ENCODE measurements around the gene PHKG1.
"Not testable (repeated sequence)": the region's sequence is repeated elsewhere in the genome, so short reads cannot be mapped to it uniquely, and the experiment has no call there.

The PHKG1 gene

DNA sequence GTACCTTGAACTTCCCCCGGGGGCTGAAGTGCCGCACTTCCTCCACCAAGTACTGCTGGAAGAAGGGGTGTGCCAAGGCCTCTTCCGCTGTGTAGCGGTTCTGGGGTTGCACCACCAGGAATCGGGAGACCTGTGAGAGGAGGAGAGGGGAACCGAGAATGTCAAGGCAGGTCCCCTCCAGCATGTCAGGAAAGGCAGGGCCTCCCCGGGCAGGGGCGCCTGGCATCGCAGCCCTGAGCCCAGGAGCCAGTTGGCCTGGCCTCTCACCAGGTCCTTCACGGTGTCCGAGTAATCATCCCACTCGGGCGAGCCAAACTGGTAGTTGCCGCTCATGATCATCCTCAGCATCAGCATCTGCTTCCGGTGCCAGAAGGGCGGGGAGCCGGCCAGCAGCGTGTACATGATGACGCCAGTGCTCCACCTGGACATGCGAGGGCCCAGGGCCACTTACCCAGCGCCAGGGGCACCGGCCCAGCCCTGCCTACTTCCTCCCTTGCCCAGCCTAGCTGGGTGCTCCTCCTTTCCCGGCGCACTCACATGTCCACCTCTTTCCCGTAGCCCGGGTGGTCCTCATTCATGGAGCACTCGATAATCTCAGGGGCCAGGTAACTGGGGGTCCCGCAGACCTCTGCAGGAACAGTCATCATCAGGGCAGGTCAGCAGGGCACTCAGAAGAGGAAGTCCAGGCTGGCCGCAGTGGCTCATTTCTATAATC, 11.0 kb downstream of the PHKG1 start:
- no peak for DNase-seq

DNA sequence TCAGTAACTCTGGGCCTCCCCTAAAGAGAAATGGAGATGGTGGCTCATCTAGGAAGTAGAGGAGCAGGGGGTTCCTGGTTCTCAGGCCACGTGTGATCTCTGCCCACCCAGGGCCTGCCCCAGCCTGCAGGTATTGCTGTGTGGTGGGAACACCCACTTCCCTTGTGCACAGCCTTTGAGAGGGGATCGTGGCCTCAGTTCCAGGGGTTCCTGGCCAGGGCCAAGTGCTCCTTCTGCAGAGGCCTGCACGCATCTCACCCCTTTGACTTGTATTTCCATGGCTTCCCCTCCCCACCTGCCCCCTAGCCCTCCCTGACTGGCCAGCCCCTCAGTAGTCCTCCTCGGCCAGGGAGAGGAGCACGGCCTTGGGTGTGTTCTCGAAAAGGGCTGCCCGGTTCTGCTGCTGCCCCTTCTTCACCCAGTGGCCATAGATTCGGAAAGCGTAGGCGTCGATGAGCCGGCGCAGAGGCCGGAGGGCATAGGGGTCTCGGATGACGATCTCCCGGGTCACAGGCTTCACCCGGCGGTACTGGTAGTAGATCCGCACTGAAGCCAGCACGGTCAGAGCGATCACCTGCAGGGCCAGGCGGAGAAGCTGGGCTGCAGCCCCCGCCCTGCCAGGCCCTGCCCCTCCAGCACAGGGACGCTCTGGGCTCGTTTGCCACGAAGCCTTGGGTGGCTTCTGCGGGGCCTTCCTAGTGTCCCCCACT, 11.9 kb downstream of the PHKG1 start:
- not testable (repeated sequence) for DNase-seq

DNA sequence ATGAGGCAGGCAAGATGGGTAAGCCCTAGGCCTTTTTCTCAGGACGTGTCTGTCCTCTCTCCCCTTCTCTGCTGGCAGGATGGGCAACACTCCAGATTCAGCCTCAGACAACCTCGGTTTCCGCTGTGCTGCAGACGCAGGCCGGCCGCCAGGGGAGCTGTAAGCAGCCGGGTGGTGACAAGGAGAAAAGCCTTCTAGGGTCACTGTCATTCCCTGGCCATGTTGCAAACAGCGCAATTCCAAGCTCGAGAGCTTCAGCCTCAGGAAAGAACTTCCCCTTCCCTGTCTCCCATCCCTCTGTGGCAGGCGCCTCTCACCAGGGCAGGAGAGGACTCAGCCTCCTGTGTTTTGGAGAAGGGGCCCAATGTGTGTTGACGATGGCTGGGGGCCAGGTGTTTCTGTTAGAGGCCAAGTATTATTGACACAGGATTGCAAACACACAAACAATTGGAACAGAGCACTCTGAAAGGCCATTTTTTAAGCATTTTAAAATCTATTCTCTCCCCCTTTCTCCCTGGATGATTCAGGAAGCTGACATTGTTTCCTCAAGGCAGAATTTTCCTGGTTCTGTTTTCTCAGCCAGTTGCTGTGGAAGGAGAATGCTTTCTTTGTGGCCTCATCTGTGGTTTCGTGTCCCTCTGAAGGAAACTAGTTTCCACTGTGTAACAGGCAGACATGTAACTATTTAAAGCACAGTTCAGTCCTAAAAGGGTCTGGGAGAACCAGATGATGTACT, 13.1 kb downstream of the PHKG1 start:
- peak; percentile 67 for DNase-seq

DNA sequence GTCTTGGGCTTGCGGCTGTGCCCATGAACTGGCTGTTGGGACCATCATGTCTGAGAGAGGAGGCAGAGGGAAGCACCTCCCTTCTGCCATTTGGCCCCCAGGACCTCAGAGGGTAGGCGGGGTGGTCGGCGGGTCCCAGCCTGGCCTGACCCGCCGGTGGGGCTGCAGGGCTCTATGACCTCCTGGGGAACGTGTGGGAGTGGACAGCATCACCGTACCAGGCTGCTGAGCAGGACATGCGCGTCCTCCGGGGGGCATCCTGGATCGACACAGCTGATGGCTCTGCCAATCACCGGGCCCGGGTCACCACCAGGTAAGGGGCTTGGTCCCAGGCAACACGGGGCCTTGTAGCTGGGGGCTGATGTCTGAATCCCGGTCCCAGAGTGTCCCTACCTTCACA, 14.6 kb downstream of the PHKG1 start:
- DNase-seq: no peak

DNA sequence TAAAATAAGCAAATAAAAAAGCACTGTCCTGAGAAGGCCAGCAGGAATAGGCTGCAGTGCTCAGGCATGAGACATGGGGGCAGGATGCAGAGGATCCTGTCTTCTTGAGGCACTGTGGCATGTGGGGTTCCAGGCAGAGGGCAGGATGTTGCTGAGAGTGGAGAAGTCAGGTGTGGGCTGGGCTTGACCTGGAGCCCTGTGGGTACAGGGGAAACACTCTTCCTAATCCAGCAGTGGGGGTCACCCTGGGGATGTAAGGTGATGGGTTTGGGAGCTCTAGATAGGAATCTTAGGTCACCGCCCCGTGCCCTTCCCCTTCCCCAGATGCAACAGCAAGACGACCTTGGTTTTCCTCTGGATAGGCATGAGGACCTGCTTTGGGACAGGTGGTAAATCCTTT, 15.1 kb downstream of the PHKG1 start:
- no peak for DNase-seq

DNA sequence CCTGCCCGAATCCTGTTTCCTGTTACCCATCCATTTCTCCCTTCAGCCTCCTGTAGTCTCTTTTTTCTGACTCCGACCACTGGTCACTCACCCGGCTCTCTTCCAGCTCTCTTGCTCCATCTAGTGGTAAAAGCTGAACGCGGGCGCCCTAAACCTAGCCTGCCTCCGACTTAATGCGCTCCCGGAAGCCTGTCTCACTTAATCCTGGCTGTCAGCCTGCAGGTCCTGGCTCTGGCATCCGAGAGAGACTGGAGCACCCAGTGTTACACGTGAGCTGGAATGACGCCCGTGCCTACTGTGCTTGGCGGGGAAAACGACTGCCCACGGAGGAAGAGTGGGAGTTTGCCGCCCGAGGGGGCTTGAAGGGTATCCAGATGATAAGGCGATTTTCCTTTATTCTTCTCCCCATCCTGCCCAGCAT, 18.4 kb downstream of the PHKG1 start:
- peak; percentile 52 for DNase-seq

DNA sequence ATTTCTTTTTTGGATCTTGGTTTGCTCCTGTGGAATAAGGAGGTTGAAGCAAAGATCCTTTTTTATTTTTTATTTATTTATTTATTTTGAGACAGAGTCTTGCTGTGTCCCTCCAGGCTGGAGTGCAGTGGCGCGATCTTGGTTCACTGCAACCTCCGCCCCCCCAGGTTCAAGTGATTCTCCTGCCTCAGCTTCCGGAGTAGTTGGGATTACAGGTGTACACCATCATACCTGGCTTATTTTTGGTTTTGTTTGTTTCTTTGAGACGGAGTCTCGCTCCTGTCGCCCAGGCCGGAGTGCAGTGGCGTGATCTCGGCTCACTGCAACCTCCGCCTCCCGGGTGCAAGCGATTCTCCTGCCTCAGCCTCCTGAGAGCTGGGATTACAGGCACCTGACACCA, 26.4 kb downstream of the PHKG1 start:
- not testable (repeated sequence) for DNase-seq

DNA sequence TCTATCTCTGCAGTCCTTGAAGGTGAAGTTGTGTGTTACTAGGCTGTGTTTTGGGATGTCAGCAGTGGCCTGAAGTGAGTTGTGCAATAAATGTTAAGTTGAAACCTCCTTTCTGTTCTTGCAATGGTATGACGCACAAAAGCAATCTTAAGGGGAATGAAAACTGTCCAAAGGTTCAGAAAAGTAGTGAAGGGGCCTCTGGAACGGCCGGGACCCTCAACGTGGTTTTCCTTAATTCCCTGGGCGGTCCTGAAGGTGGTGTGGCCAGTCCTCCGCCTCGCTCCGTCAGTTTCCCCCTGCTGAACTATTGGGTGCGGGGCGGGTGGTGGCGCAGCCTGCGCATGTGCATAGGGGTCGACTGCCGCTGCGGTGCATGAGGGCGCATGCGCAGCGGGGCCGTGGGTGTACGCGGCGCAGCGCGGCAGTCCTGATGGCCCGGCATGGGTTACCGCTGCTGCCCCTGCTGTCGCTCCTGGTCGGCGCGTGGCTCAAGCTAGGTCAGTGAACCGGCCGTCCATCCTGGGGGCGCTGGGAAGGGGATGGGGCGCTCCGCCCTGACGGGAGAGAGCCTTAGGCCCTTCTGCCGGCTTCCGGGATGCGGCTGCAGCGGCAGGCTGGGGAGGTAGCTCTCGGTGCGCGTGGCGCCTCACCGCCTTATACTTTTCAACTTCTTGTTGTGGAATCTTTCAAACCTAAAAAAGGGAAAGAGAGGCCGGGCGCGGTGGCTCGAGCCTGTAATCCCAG, 28.7 kb downstream of the PHKG1 start, which contains the start of gene SUMF2:
TSS of gene SUMF2 (plus strand) at position 405 of the 744 bp plus-strand sequence. CDS start at position 431, 26 bp downstream.
- DNase-seq: peak; percentile 68

DNA sequence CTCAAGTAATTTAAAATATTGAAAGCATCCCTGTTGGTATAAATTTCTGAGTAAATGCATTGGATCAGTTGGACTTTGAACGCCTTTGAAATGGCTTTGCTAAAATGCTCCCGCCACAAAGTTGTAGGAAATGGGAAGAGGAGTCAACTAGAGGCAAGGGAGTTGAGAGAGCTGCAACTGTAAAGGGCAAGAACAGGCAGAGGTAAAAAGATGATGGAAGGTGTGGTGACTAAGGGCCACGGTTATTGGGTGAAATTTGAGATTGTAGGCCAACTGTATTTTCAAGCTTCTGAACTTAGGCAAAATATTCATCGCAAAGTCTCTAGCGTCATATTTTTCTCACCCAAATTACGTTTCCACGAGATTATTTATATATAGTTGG, 29.3 kb downstream of the PHKG1 start:
- DNase-seq: no peak

DNA sequence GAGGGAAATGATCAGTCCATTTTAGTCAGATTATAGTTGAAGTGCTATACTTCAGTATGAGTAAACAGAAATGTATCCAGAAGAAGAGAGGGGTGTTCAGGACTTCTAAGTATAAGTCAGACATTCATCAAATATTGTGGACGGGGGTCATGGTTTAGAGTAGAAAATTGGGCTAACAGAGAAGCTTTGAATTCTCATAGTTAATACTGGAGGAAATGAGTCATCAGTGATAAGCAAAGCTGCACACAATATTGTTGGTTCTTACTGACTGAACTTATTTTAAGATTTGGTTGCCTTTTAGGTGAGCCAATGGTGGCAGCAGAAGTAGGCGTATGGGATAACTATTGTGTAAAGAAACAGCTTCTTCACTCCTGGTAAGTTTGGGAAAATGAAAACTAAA, 30.4 kb downstream of the PHKG1 start:
- no peak for DNase-seq

DNA sequence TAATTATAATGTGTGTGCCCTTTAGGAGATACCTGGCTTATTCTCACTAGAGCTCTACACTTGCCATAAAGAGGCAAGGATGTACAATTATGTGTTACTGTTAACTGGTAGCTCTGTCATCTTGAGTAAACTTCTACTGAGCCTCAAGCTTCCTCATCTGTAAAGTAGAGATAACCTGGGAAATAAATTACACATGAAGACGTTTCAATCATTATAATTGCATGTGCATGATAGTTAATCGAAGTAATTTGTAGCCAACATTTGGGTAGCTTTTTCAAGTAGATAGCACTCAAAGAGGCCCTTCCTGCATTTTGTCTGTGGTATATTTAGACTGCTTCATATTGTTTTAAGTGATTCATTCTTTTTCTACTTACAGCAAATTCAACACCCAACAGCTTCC, 38.8 kb downstream of the PHKG1 start:
- DNase-seq: no peak

DNA sequence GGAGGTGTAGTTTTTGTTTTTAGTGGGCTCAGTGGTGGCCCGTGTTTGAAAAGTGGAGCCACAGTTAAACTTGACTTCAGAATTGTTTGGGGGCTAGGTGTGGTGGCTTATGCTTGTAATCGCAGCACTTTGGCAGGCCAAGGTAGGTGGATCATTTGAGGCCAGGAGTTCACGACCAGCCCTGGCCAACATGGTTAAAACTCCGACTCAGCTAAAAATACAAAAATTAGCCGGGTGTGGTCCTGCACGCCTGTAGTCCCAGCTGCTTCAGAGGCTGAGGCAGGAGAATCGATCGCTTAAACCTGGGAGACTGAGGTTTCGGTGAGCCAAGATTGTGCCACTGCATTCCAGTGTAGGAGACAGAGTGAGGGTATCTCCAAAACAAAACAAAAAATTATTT, 39.4 kb downstream of the PHKG1 start:
- no peak for DNase-seq

DNA sequence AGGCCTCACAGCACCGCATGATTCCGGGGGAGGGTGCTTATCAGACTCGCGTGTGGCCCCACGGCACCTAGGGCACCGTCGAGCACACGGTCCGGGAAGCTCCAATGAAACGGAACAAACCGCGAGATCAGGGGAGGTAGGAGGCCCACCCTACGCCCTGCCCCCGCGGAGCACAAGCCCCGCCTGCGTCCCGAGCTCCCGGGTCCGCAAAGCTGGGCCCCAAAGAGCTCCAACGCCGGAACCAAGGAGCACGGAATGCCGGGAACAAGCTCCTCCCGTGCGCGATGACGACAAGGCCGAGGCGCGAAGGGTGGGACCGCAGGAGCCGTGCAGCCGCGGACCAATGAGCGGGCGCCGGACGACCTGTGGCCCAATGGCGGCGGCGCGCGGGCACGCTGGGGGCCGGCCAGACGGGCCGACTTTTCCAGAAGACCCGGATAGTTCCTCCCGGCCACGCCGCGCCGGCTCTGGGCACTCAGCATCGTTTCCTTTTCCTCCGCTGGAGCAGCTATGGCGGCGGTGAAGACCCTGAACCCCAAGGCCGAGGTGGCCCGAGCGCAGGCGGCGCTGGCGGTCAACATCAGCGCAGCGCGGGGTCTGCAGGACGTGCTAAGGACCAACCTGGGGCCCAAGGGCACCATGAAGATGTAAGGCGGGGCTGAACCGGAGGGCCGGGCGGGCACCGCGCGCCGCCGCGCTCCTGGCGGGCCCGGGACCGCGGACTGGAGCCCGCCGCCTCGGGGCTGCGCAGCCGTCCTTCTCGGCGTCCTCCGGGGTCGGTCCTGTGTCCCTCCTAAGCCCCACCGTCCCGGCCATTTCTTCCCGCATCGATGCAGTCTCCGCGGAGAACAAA, 41.2 kb downstream of the PHKG1 start, which contains the start of the genes CCT6A and PSPH:
TSS of gene CCT6A (plus strand) at position 427 of the 853 bp plus-strand sequence. CDS start at position 511, 84 bp downstream.
TSS of gene PSPH (minus strand) at position 106 of the 853 bp plus-strand sequence. CDS start 30,232 bp downstream, outside the sequence.
- DNase-seq: peak; percentile 93

DNA sequence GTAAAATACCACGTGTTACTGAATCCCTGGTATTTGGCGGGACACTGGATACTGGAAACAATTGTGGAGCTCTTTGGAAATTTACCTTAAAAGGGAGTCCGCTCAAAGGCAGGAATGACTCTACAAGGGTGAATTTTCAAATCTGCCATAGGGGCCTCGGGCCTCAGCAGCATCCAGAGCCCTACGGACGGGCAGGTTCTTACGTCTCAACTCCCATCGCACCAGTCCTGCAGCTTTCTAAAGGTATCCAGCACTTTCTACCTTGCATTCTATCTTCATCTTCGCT, 41.8 kb downstream of the PHKG1 start:
- no peak for DNase-seq

DNA sequence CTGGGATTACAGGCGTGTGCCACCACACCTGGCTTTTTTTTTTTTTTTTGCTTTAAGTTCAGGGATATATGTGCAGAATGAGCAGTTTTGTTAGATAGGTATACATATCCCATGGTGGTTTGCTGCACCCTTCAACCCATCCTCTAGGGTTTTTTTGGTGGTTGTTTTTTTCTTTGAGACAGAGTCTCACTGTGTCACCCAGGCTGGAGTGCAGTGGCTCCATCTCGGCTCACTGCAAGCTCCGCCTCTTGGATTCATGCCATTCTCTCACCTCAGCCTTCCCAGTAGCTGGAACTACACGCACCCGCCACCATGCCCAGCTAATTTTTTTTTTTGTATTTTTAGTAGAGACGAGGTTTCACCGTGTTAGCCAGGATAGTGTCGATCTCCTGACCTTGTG, 44.0 kb downstream of the PHKG1 start:
- DNase-seq: peak; percentile 36

DNA sequence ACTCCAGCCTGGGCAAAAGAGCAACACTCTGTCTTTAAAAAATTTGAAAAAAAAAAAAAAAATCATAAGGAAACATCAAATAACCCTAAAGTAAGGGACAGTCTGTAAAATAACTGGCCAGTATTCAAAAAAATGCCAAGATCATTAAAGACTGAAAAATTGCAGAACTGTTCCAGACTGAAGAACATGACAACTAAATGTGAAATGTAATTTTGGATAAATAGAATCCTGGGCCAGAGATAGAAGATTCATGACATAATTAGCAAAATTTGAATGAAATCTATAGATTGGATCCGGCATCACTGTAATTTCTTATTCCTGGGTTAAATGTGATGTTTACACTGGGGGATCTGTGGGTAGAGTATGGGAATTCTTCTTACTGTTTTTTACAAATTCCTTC, 44.5 kb downstream of the PHKG1 start:
- DNase-seq: no peak

DNA sequence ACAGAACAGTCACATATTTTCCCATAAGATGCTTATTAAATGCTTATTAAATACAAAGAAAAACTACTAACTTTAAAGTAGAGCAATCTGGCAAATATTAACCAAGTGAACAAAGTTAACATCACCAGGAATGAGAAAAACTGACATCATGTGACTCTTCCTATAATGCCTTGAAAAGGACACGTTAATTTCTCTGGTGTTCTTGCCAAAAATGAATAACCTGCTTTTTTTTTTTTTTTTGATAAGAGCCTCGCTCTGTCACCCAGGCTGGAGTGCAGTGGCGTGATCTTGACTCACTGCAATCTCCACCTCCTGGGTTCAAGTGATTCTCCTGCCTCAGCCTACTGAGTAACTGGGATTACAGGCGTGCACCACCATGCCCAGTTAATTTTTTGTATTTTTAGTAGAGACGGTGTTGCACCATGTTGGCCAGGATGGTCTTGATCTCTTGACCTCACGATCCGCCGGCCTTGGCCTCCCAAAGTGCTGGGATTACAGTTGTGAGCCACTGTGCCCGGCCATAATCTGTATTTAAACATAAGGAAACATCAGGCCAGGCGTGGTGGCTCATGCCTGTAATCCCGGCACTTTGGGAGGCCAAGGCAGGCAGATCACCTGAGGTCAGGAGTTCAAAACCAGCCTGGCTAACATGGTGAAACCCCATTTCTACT, 45.2 kb downstream of the PHKG1 start:
- DNase-seq: not testable (repeated sequence)

DNA sequence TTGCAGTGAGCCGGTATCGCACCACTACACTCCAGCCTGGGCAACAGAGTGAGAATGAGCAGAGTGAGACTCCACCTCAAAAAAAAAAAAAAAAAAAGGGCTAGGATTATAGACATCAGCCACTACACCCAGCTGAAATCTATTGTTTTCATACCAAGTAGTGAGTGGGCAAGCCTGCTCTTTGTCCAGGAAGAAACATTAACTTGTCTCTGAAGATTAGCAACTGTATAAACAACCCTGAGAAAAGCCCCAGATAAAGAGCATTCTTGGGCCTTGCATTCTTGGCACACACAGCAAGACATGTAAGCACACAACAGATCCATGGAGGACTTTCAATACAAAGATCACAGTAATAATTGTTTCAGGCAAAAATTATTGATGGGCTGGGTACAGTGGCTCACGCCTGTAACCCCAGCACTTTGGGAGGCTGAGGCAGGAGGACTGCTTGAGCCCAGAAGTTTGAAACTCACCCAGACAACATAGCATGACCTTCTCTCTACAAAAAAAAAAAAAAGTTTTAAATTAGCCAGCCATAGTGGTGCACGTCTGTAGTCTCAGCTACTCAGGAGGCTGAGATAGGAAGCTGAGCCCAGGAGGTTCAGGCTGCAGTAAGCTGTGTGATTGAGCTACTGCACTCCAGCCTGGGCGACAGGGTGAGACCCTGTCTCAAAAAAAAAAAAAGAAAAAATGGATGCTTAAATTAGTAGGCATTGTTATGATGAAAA, 45.9 kb downstream of the PHKG1 start:
- no peak for DNase-seq

DNA sequence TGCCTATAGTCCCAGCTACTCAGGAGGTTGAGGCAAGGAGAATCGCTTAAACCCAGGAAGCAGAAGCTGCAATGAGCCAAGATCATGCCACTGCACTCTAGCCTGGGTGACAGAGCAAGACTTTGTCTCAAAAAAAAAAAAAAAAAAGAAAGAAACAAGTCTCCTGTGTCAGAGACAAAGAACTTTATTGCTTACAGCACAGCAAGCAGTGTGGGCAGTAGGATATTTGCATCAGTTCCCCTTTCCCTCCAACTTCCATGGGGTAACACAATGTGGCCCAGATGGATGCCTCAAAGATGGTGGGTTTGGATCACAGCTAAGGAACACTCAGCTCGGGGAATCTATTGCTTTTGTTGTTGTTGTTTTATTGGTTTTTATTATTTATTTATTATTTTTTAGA, 47.0 kb downstream of the PHKG1 start:
- not testable (repeated sequence) for DNase-seq

DNA sequence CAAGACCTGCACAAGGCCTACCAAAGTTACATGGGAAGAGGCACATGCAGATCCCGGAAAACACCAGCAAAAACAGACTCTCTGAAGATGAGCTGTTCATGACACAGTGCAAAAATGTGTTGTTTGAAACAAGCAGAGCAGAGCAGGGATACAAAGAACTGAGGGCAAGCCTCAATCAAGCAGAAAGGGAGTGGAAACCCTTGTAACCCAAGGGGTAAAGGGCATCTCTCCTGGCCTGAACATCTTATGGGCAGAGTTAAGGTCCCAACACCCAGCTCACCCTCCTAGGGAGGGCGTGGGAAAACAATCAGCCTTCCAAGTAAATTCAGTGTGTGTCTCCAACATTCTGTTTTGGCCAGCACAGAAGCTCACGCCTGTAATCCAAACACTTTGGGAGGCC, 52.0 kb downstream of the PHKG1 start:
- DNase-seq: no peak

All from DMS79 treated with DMSO at 0.1 percent for 48 hours (cell line).